NCI-H187 treated with DMSO at 0.1 percent for 48 hours (cell line): Measurements from ENCODE around the gene CLDN3.
"Not testable (repeated sequence)": the region's sequence is repeated elsewhere in the genome, so short reads cannot be mapped to it uniquely, and the experiment has no call there.

Experiments used
- DNase-seq: peaks from one replicate; lab custom pipeline; 2025; lab: John Stamatoyannopoulos, UW

CLDN3 gene, protein sequence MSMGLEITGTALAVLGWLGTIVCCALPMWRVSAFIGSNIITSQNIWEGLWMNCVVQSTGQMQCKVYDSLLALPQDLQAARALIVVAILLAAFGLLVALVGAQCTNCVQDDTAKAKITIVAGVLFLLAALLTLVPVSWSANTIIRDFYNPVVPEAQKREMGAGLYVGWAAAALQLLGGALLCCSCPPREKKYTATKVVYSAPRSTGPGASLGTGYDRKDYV

DNA sequence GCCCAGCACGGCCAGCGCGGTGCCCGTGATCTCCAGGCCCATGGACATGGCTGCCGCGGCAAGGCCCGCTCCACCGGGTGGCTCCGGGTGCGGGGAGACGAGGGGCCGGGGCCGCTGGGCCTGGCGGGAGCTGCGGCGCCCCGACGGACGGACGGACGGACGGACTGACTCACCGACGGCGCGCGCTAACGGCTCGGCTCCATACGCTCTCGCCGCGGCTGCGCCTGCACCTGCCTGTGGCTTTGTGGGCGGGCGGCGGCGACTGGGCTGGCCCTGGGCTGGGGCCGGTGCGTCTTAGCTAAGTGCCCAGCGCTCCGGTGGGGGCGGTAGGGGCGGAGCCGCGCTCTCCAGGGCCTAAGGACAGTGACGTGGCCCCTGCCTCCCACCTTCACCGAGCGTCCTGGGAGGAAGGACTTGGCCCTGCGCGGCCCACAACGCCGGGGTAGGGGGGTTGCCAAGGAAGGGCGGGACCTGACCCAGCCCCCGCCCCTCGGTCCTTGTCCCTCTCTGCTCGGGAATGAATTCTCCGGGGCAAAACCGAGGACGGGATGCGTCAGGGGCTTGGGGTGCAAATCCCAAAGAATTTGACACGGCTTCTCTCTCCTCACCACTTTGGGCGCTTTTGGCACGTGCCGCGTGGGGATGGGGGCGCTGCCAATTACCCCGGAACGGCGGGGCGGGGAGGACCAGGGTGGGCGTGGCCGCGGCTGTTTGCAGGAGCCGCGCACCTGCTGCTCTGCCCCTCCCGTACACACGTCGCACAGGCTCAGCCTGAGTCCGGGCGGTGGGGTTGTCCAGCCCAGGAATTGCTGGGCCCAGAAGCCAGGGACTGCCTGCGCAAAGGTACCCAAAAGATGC, at the start of gene CLDN3:
CLDN3 (minus strand) TSS at position 269 of the 858 bp plus-strand sequence; CDS start at position 48, 221 bp downstream.
- peak; percentile 90 for DNase-seq

DNA sequence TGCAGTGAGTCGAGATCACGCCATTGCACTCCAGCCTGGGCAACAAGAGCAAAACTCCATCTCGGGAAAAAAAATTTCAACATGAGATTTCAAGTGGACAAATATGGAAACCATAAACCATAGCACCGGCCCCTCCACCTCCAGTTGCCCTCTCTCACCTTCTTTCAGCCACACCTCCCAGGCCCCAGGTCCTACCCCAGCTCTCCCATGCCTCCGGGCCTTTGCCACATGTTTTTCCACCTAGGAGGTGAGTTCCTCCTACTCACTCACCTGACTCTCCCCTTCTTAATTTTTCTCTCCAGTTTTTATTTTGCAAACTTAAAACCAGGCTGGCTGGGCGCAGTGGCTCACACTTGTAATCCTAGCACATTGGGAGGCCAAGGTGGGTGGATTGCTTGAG, 47.1 kb upstream of the CLDN3 start:
- no peak for DNase-seq

DNA sequence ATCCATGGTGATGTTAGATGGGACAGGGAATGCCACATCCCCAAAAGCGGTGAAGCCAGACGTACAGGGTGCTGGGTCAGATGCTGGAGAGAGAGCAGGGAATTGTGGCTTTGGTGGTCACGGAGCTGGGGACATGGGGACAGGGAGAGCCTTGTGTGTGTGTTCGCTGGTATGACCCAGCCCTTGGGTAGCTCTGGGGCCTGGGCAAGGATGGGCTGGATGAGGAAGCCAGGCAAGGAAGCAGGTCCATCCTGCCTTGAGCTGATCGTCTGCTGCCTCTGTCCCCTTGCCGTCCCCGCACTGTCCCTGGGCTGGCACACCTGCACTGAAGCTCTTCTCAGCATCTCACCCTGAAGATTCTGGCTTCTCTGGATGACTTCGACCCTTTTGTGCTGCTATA, 45.4 kb upstream of the CLDN3 start:
- DNase-seq = no peak

DNA sequence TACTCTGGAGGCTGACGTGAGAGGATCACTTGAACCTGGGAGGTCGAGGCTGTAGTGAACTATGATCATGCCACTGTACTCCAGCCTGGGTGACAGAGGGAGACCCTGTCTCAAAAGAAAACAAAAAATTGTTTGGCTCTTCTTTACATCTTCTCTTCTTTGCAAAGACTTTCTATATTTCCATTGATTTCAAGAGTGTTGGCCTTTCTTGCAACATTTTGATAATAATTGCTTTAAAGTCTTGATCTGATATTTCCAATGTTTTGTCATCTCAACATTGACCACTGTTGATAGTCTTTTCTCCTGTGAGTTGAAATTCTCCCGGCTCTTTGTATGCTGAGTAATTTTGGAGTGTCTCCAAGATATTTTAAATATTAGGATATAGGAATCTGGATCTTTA, 42.9 kb upstream of the CLDN3 start:
- DNase-seq = no peak

DNA sequence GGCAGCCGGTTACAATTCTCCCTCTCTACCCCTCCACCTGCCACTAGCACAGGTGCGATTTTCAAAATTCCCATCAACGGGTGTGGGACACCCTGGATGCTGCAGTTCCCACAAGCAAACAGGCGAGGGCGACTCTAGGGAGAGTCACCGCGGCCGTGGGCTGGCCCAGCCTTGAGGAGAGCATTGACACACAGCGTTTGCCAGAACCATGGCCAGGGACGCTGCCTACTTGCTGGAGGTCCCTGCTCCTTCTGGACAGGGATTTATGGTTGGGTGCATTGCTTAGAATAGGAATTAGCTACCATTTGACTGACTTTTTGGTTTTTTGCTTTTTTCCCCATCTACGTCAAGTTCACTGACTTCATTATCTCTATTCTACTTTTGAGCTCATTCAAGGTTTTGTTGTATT, 41.7 kb upstream of the CLDN3 start:
- peak; percentile 19 for DNase-seq

DNA sequence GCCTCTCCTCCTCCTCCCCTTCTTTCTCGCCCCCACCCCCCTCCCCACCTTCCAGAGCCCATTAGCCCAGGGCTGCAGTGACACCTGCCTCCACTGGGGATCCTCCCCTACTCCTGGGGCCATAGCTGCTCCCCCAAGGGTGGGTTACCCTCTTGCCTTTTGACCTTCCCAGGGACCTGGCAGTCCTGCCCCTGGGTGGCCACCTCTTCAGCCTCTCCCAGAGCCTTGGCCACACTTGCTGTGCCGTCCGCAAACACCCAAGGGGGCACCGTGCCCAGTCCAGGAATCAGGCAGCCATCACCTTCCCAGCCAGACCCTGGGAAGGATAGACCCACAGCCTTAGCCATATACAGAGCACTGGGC, 40.9 kb upstream of the CLDN3 start:
- no peak for DNase-seq

DNA sequence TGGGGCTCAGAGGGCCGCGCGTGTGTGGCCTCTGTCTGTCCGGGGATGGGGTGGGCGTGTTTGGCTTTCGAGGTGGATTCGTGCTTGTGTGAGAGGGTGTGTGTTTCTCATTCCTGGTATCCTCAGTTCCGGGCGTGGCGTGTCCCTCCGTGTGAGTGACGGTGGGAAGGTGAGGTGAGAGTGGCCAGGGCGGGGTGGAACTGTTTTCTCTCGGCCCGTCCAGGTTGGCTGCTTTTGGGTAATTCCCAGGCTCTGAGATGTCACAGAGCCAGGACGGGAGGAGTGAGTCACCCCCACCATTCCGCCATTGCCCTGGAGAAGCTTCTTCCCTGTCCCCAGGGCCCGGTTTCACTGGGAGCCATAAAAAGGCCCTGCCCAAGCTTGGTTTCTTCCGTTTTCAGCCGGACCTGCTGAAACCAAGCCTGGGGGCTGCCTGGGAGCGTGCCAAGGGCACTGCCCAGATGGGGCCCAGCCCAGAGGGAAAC, 39.4 kb upstream of the CLDN3 start:
- no peak for DNase-seq

DNA sequence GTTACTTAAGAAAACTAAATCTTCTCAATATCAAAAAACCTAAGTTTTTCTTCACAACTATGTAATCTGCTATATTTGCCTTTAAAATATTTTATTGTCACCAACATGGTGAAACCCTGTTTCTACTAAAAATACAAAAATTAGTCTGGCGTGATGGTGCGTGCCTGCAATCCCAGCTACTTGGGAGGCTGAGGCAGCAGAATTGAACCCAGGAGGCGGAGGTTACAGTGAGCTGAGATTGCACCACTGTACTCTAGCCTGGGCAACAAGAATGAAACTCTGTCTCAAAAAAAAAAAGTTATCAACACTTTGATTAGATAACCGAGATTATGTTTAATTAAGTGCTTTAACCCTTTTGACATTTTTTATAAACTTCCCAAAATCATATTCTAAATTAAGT, 32.4 kb upstream of the CLDN3 start:
- DNase-seq = no peak

DNA sequence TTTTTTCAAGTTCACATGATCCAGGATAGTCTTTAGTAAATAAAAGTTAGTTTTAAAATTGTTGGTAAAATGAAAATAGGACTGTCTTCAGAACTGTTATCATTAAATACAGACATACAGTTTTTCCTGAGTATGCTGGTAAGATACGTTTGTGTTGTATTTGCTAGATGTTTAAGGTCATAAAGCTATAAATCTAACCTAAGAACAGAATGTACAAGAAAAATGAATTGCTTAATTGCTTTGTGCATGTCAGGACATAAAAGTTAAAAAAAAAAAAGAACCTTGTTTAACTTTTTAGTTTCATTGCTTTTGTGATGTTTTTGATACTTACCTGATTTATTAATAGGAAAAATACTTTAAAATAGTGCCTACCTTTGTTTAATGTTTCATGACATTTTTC, 31.5 kb upstream of the CLDN3 start:
- DNase-seq = no peak

DNA sequence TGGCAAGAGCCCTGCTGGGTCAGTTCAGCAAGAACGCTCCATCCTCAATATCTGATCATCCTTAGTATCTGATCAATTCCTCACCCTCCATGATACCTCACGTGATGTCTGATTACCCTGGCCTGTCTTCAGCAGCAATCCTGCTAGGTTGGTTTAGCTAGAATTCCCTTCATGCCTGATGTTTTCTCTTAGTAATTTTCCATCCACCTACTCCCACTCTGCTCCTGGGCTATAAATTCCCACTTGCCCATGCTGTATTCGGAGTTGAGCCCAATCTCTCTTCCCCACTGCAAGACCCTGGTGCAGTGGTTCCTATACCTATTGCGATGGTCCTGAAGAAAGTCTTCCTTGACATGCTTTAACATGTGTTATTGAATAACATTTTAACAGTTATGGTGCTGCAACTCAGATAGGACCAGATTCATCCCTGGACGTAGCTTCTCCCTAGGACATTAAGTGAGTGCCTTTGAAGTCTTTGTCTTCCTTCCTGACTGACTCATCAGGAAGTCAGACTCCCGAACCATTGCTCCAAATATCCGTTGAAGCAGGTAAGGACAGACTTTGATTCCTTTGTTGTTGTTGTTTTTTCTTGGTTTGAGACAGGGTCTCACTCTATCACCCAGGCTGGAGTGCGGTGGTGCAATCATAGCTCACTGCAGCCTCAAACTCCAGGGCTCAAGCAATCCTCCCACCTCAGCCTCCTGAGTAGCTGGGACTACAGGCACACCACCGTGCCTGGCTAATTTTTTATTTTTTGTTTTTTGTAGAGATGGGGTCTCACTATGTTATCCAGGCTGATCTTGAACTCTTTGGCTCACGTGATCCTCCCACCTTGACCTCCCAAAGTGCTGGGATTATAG, 29.4 kb upstream of the CLDN3 start:
- no peak for DNase-seq

DNA sequence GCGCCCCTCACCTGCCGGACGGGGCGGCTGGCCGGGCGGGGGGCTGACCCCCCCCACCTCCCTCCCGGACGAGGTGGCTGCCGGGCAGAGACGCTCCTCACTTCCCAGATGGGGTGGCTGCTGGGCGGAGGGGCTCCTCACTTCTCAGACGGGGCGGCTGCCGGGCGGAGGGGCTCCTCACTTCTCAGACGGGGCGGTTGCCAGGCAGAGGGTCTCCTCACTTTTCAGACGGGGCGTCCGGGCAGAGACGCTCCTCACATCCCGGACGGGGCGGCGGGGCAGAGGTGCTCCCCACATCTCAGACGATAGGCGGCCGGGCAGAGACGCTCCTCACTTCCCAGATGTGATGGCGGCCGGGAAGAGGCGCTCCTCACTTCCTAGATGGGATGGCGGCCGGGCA, 27.1 kb upstream of the CLDN3 start:
- not testable (repeated sequence) for DNase-seq

DNA sequence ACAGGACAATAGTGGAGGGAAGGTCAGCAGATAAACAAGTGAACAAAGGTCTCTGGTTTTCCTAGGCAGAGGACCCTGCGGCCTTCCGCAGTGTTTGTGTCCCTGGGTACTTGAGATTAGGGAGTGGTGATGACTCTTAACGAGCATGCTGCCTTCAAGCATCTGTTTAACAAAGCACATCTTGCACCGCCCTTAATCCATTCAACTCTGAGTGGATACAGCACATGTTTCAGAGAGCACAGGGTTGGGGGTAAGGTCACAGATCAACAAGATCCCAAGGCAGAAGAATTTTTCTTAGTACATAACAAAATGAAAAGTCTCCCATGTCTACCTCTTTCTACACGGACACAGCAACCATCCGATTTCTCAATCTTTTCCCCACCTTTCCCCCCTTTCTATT, 26.6 kb upstream of the CLDN3 start:
- DNase-seq = not testable (repeated sequence)

DNA sequence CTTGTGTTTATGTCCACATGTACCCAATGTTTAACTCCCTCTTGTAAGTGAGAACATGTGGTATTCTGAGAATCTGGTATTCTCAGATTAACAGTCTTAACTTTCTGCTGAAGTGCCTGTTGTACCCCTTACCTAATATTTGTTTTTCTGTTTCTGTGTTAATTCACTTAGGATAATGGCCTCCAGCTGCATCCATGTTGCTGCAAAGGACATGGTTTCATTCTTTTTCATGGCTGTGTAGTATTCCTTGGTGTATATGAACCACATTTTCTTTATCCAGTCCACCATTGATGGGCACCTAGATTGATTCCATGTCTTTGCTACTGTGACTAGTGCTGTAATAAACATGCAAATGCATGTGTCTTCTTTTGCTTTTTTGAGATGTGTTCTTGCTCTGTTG, 25.1 kb upstream of the CLDN3 start:
- not testable (repeated sequence) for DNase-seq

DNA sequence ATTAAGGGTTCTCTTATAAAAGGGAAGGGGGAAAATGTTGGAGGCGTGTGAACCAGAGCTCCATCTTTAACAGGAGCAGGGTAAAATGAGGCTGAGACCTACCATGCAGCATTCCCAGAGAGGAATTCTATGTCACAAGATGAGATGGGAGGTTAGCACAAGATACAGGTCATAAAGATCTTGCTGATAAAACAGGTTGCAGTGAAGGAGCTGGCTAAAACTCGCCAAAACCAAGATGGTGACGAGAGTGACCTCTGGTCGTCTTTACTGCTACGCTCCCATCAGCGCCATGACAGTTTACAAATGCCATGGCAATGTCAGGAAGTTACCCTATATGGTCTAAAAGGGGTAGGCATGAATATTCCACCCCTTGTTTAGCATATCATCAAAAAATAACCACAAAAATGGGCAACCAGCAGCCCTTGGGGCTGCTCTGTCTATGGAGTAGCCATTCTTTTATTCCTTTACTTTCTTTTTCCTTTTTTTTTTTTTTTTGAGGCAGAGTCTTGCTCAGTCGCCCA, 21.2 kb upstream of the CLDN3 start:
- DNase-seq = not testable (repeated sequence)

DNA sequence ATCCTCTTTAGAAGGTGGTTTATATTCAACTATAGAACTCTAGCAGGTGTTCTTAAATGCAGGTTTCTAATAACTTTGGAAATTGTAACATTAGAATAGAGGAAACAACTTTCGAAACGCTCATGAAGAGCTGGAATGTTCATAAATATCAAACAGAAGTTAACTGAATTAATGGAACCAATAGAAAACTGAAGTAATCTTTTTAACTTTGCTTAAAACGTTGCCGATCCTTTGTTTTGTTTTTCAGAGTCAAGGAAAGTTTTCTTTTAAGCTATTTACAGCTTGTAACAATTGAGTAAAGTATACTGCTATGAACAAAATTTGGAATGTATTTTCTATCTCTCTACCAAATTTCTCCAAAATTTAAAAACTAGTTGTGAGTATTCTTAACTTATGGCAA, 19.0 kb upstream of the CLDN3 start:
- DNase-seq = no peak

DNA sequence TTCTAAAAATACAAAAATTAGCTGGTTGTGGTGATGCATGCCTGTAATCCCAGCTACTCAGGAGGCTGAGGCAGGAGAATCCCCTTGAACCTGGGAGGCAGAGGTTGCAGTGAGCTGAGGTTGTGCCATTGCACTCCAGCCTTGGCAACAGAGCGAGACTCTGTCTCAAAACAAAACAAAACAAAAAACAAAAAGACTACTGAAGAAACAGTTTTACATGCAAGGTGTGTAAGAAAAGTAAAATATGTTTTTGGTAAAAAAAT, 17.6 kb upstream of the CLDN3 start:
- DNase-seq = not testable (repeated sequence)

DNA sequence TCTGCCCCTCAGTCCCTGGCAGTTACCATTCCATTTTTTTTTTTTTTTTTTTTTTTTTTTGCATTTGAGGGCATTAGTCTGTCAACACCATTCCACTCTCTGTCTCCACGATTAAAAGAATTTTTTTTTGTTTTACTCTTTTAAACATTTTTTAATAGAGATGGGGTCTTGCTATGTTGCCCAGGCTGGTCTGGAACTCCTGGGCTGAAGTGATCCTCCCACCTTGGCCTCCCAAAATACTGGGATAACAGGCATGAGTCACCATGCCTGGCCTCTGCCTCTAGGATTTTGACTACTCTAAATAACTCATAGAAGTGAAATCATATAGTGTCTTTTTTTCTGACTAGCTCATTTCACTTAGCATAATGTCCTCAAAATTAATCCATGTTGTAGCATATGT, 16.5 kb upstream of the CLDN3 start:
- no peak for DNase-seq

DNA sequence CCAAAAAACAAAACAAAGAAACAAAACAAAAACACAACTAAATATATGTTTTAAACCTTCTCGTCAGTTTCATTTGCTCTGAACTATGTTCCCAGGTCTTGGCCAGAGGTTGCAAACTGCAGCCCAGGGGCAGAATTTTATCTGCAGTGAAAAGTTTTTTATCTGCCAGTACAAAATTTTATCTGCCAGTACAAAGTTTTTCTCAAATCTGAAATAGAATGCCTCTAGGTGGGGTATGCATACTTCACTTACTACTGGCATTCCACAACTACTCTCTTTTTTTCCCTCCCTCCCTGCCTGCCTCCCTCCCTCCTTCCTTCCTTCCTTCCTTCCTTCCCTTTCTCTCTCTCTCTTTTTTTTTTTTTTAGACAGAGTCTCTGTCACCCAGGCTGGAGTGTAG, 9.4 kb upstream of the CLDN3 start:
- DNase-seq = no peak

DNA sequence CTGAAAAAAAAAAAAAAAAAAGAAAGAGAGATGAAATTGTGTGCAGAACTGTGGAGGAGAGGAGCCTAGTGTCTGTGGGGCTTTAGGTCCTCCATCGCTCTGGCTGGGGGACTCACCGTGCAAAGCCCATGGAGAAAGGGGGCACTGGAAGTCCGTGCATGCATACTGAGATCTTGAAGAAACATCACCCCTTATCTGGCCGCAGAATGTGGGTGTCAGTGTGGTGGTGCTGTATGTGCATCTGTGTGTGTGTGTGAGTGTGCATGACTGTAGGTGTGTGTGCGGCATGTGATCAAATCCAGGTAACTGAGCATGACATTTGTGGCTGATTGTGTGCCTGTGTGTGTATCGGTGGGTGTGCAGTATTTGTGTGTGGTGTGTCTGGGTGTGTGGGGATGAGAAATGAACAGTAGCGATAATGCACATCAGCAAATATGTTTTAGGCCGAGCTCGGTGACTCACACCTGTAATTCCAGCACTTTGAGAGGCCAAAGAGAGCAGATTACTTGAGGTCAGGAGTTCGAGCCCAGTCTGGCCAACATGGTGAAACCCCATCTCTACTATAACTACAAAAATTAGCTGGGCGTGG, 8.8 kb upstream of the CLDN3 start:
- no peak for DNase-seq

DNA sequence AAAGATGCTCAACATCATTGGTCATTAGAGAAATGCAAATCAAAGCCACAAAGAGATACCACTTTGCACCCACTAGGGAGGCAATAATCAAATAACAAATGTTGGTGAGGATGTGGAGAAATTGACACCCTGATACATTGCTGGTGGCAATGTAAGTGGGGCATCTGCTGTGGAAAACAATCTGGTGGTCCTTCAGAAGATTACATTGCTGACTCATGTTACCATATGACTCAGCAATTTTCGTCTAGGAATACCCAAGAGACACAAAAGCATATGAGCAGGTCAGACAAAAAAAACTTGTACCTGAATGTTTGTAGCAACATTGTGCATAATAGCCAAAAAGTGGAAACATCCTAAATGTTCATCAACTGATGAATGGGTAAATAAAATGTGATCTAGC, 4.9 kb upstream of the CLDN3 start:
- no peak for DNase-seq

DNA sequence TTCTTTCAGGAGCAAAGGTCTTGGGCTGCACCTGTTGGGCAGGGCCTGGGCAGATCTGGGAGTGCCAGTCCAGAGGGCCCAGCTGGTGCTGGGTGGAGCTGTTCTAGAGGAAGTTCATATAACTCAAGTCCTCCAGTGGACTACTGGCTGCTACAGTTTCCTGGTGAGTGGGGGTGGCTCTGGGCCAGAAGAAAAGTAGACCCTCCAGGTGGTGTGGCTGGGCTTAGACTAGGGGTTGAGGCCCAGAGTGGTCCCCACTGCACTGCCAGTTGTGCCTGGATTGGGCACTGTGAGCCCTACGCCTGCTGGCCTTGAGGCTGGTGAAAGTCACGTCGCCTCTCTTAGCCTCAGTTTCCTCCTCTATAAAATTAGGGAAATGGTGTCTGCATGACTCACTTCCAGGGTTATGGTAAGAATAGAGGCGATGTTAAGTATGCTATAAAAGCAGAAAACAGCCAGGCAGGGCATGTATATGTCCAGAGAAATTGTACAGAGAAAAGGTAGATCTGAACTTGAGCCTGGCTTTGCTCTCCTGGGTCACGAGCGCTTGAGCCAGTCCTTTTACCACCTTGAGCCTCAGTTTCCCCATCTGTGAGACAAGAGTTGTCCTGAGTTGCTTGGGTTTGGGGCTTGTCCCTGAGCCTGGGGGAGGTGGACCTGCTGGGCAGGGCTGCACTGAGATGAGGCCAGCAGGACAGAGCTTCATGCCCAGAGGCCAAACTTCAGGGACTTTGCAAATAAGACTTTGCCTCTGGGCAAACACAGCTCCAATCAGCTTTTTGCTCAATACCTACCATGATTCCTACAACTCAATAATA, 3.8 kb upstream of the CLDN3 start:
- no peak for DNase-seq
